ENCODE data around the gene CHST7. TPM values are rescaled to one million over a fixed set of nuclear protein-coding genes. Genes with fewer than 3 reads are reported as not detected.

Gene CHST7
- total and polyA plus RNA-seq, 8 donors = 3.8 to 7.3 (median 5.1) TPM

- Histone ChIP-seq H3K27me3 (peaks cover 0 to 1% of the 10 kb centered on the region in 2 donors), H3K27ac (no peak overlapping the region), H3K36me3 (no peaks in the 10 kb centered on the region), H3K9me3 (no peaks in the 10 kb centered on the region), H3K4me1 (no peaks in the 10 kb centered on the region), H3K4me3 (no peak overlapping the region)
- no peak for DNase-seq
- TF ChIP-seq, protein P1, sequence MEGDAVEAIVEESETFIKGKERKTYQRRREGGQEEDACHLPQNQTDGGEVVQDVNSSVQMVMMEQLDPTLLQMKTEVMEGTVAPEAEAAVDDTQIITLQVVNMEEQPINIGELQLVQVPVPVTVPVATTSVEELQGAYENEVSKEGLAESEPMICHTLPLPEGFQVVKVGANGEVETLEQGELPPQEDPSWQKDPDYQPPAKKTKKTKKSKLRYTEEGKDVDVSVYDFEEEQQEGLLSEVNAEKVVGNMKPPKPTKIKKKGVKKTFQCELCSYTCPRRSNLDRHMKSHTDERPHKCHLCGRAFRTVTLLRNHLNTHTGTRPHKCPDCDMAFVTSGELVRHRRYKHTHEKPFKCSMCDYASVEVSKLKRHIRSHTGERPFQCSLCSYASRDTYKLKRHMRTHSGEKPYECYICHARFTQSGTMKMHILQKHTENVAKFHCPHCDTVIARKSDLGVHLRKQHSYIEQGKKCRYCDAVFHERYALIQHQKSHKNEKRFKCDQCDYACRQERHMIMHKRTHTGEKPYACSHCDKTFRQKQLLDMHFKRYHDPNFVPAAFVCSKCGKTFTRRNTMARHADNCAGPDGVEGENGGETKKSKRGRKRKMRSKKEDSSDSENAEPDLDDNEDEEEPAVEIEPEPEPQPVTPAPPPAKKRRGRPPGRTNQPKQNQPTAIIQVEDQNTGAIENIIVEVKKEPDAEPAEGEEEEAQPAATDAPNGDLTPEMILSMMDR (IDR thresholded peaks at IDR 0.05) = no peak
- ATAC-seq = no peak
- intact Hi-C loops (cut with DNase I) = no loop called here
Observed at GRCh38 chrX:46597771-46598170, 24.2 kb downstream of the CHST7 start.

- TF ChIP-seq, protein P1 (IDR thresholded peaks at IDR 0.05) = no peak
- no peak overlapping the region for H3K27ac ChIP-seq
- no peaks in the 10 kb centered on the region for H3K9me3 ChIP-seq
- H3K36me3 ChIP-seq = no peaks in the 10 kb centered on the region
- DNase-seq = no peak
- H3K27me3 ChIP-seq = no peaks in the 10 kb centered on the region
- no peak for ATAC-seq
- H3K4me1 ChIP-seq = no peaks in the 10 kb centered on the region
- H3K4me3 ChIP-seq = no peak overlapping the region
- intact Hi-C loops (cut with DNase I) = no loop called here
Observed at GRCh38 chrX:46599051-46599560, 25.5 kb downstream of the CHST7 start.

DNA sequence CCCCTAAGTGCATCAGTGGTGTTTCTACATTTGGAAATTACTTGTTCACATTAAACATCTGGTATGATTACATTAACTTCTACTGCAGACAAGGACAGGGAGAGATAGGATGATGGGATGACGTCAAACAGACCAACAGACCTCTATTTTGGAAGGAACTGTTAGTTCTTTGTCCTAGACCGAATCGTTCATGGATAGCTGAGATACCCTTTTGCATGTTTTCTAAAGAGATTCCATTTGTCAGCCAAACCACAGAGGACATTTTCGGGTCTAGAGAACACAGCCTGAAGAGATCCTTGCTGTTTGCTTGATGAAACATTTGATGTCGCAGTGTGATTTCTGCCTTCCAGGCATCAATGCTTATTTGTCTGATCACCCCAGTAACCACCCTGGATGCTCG, 27.7 kb downstream of the CHST7 start:
- no peak for DNase-seq
- no peak overlapping the region for H3K27ac ChIP-seq
- H3K4me1 ChIP-seq = no peaks in the 10 kb centered on the region
- TF ChIP-seq, protein P1 (IDR thresholded peaks at IDR 0.05) = no peak
- H3K9me3 ChIP-seq = no peaks in the 10 kb centered on the region
- no peaks in the 10 kb centered on the region for H3K27me3 ChIP-seq
- intact Hi-C loops (cut with DNase I) = no loop called here
- ATAC-seq = no peak
- no peak overlapping the region for H3K4me3 ChIP-seq
- no peaks in the 10 kb centered on the region for H3K36me3 ChIP-seq

GRCh38 chrX:46602468-46603102, 29.0 kb downstream of the CHST7 start:
- ATAC-seq (no peak), DNase-seq (no peak)
- intact Hi-C loops (cut with DNase I) = no loop called here
- TF ChIP-seq, protein P1 (IDR thresholded peaks at IDR 0.05) = no peak
- no peaks in the 10 kb centered on the region for H3K4me1 ChIP-seq
- H3K4me3 ChIP-seq = no peak overlapping the region
- no peaks in the 10 kb centered on the region for H3K9me3 ChIP-seq
- no peaks in the 10 kb centered on the region for H3K27me3 ChIP-seq
- no peaks in the 10 kb centered on the region for H3K36me3 ChIP-seq
- no peak overlapping the region for H3K27ac ChIP-seq

GRCh38 chrX:46607916-46608315, 34.4 kb downstream of the CHST7 start:
- no peaks in the 10 kb centered on the region for H3K36me3 ChIP-seq
- no peak for ATAC-seq
- intact Hi-C loops (cut with DNase I) = no loop called here
- TF ChIP-seq, protein P1 (IDR thresholded peaks at IDR 0.05) = no peak
- no peaks in the 10 kb centered on the region for H3K27me3 ChIP-seq
- no peak overlapping the region for H3K27ac ChIP-seq
- no peaks in the 10 kb centered on the region for H3K4me1 ChIP-seq
- no peaks in the 10 kb centered on the region for H3K9me3 ChIP-seq
- no peak overlapping the region for H3K4me3 ChIP-seq
- DNase-seq = no peak
